ENCODE results near the gene ITGA6.
A peak's percentile ranks its signal among the peaks of the same experiment; 100 is the strongest.

ITGA6 gene

DNA sequence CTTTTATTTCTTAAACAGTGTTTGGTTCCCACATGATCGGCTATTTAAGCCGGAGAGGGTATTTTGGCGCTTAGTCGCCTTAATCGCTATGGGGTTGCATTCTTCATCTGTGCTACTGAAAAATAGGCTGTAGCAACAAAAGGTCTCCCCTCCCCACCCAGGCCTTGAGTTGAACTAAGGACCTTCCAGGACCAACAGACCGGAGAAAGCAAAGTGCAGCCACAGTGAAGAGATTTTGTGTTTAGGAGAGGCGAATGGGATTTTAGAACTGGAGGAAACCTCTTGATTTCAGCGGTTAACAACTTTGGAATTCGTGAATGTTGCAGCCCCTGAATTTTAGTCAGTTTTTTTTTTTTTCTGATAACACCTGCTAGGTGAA lies 1.4 kb downstream of the ITGA6 start:
- DNase-seq: no peak
- Histone ChIP-seq H3K36me3 (no peaks in the 10 kb centered on the region), H3K27ac (no peak overlapping the region), H3K27me3 (ENCODE audit: insufficient read depth, low read depth, severe bottlenecking) (peaks cover 12% of the 10 kb centered on the region), H3K4me3 (ENCODE audit: low read depth, low read length) (peak overlapping the region; percentile 62), H3K9me3 (ENCODE audit: severe bottlenecking) (no peaks in the 10 kb centered on the region)
- TF ChIP-seq, protein P1, sequence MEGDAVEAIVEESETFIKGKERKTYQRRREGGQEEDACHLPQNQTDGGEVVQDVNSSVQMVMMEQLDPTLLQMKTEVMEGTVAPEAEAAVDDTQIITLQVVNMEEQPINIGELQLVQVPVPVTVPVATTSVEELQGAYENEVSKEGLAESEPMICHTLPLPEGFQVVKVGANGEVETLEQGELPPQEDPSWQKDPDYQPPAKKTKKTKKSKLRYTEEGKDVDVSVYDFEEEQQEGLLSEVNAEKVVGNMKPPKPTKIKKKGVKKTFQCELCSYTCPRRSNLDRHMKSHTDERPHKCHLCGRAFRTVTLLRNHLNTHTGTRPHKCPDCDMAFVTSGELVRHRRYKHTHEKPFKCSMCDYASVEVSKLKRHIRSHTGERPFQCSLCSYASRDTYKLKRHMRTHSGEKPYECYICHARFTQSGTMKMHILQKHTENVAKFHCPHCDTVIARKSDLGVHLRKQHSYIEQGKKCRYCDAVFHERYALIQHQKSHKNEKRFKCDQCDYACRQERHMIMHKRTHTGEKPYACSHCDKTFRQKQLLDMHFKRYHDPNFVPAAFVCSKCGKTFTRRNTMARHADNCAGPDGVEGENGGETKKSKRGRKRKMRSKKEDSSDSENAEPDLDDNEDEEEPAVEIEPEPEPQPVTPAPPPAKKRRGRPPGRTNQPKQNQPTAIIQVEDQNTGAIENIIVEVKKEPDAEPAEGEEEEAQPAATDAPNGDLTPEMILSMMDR (IDR thresholded peaks at IDR 0.05; ENCODE audit: low read depth, low read length): no peak

GRCh38 chr2:172429301-172429968 lies 2.0 kb downstream of the ITGA6 start:
- Histone ChIP-seq H3K36me3 (no peaks in the 10 kb centered on the region), H3K27ac (no peak overlapping the region), H3K27me3 (ENCODE audit: insufficient read depth, low read depth, severe bottlenecking) (peaks cover 12% of the 10 kb centered on the region), H3K4me3 (ENCODE audit: low read depth, low read length) (no peak overlapping the region), H3K9me3 (ENCODE audit: severe bottlenecking) (no peaks in the 10 kb centered on the region)
- TF ChIP-seq, protein P1 (IDR thresholded peaks at IDR 0.05; ENCODE audit: low read depth, low read length): no peak
- DNase-seq: no peak

DNA sequence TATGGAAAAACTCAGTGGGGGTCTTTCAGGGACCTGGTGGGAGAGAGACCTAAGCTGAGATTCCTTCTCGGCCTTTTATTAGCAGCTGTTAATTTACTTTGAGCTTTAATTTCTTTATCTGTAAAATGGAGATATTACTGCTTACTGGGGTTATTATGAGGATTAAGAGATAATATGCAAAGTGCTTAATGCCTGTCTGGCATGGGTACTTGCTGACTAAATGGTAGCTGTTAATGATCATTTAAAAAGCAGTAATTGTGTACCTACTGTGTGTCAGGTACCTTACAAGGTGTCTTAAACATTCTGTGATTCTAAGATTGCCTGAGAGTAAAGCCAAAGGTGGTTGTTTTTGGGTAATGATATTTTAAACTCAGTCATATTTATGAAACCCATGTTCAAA lies 2.6 kb downstream of the ITGA6 start:
- no peak overlapping the region for H3K4me3 ChIP-seq (ENCODE audit: low read depth, low read length)
- no peak overlapping the region for H3K27ac ChIP-seq
- H3K9me3 ChIP-seq (ENCODE audit: severe bottlenecking): no peaks in the 10 kb centered on the region
- no peaks in the 10 kb centered on the region for H3K36me3 ChIP-seq
- TF ChIP-seq, protein P1 (IDR thresholded peaks at IDR 0.05; ENCODE audit: low read depth, low read length): no peak
- no peak for DNase-seq
- H3K27me3 ChIP-seq (ENCODE audit: insufficient read depth, low read depth, severe bottlenecking): peaks cover 12% of the 10 kb centered on the region

- H3K27me3 ChIP-seq (ENCODE audit: insufficient read depth, low read depth, severe bottlenecking): peaks cover 12% of the 10 kb centered on the region
Observed at GRCh38 chr2:172430678-172431077, 3.3 kb downstream of the ITGA6 start.

DNA sequence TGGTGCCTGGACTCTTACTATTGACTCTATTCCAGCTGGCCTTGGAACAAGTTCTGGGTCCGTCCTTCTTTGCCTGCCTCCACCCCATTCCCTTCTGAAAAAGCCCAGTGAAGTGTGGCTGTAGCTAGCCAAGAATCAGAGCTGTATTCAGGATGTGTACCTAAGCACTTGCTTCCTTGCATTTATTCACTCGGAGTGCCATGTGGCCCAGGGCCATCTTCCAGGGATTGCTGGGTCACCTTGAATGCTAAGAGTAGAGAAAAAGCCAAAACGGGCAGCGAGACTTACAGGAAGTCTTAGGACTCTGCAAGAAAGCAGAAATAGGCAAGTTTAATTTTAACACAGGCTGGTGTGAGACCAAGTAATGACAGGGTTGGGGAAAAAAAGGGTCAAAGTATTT lies 4.1 kb downstream of the ITGA6 start:
- H3K36me3 ChIP-seq: no peaks in the 10 kb centered on the region
- TF ChIP-seq, protein P1 (IDR thresholded peaks at IDR 0.05; ENCODE audit: low read depth, low read length): no peak
- H3K27me3 ChIP-seq (ENCODE audit: insufficient read depth, low read depth, severe bottlenecking): peaks cover 8% of the 10 kb centered on the region
- no peak overlapping the region for H3K27ac ChIP-seq
- H3K9me3 ChIP-seq (ENCODE audit: severe bottlenecking): no peaks in the 10 kb centered on the region
- no peak overlapping the region for H3K4me3 ChIP-seq (ENCODE audit: low read depth, low read length)
- DNase-seq: no peak

More at GRCh38 chr2:172430678-172431077, 3.3 kb downstream of the ITGA6 start:
- Histone ChIP-seq H3K9me3 (ENCODE audit: severe bottlenecking) (no peaks in the 10 kb centered on the region), H3K4me3 (ENCODE audit: low read depth, low read length) (no peak overlapping the region), H3K27ac (no peak overlapping the region), H3K36me3 (no peaks in the 10 kb centered on the region)
- TF ChIP-seq, protein P1 (IDR thresholded peaks at IDR 0.05; ENCODE audit: low read depth, low read length): no peak
- no peak for DNase-seq

GRCh38 chr2:172431993-172432392 lies 4.6 kb downstream of the ITGA6 start:
- Histone ChIP-seq H3K27me3 (ENCODE audit: insufficient read depth, low read depth, severe bottlenecking) (peaks cover 2% of the 10 kb centered on the region), H3K36me3 (no peaks in the 10 kb centered on the region), H3K9me3 (ENCODE audit: severe bottlenecking) (no peaks in the 10 kb centered on the region), H3K27ac (no peak overlapping the region), H3K4me3 (ENCODE audit: low read depth, low read length) (no peak overlapping the region)
- DNase-seq: no peak
- TF ChIP-seq, protein P1 (IDR thresholded peaks at IDR 0.05; ENCODE audit: low read depth, low read length): no peak
